NB4 (cell line): ENCODE data around the gene FRAS1.
"Not testable (repeated sequence)": the region's sequence is repeated elsewhere in the genome, so short reads cannot be mapped to it uniquely, and the experiment has no call there.

Source experiments
- DNase-seq: peaks from one replicate; pipeline ENCODE4 v3.0.0; 2010; ENCODE audit warnings: low read depth
- H3K4me3 ChIP-seq: one replicate; pipeline ENCODE4 v1.5.1; 2011; ENCODE audit warnings: mild to moderate bottlenecking, low read depth, low read length, moderate library complexity
- CTCF ChIP-seq: IDR thresholded peaks from one replicate; pipeline ENCODE4 v1.5.1; 2012; ENCODE audit warnings: low read depth, low read length
- MAX ChIP-seq: IDR thresholded peaks from 2 replicates; pipeline ENCODE4 v1.6.1; 2011; ENCODE audit warnings: low read depth, low read length
- MYC ChIP-seq: IDR thresholded peaks from 2 replicates; pipeline ENCODE4 v1.6.1; 2011; ENCODE audit warnings: low read depth, low read length
- POLR2A ChIP-seq: IDR thresholded peaks from 2 replicates; pipeline ENCODE4 v1.6.1; 2011; ENCODE audit warnings: mild to moderate bottlenecking; ENCODE audit not compliant: insufficient read length; ENCODE audit errors: extremely low read depth

Gene FRAS1

GRCh38 chr4:78199984-78200383, 142.9 kb downstream of the FRAS1 start:
- DNase-seq, result no peak
- no peak overlapping the region for H3K4me3 ChIP-seq
- TF ChIP-seq MYC (no peak), CTCF (no peak), POLR2A (no peak), MAX (no peak)

DNA sequence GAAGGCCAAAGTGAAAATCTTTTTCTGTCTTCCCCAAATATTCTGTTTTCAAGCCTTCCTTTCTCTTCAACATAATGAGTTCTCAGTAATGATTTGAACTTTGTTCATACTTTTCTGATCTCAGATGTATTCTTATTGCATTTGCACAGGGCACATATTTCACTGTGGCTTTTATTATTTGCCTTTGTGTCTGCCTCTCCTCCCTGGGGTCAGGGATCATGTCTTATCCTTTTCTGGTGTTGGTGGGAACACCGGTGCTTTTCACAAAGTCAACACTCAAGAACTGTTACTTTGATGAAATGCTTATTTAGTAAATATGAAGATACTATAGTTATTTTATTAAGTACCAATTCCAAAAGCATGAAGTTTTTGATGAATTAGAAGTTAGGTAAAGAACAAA, 143.8 kb downstream of the FRAS1 start:
- TF ChIP-seq MAX, result no peak
- no peak for TF ChIP-seq POLR2A
- no peak for TF ChIP-seq MYC
- no peak for TF ChIP-seq CTCF
- no peak overlapping the region for H3K4me3 ChIP-seq
- DNase-seq, result no peak

GRCh38 chr4:78204176-78204575, 147.1 kb downstream of the FRAS1 start:
- H3K4me3 ChIP-seq, result no peak overlapping the region
- no peak for DNase-seq
- TF ChIP-seq MAX (no peak), CTCF (no peak), POLR2A (no peak), MYC (no peak)

GRCh38 chr4:78205591-78205990, 148.5 kb downstream of the FRAS1 start:
- H3K4me3 ChIP-seq, result no peak overlapping the region
- TF ChIP-seq MAX, result no peak
- no peak for TF ChIP-seq CTCF
- no peak for TF ChIP-seq MYC
- no peak for TF ChIP-seq POLR2A
- no peak for DNase-seq

GRCh38 chr4:78207541-78207940, 150.4 kb downstream of the FRAS1 start:
- DNase-seq, result no peak
- TF ChIP-seq CTCF (no peak), MAX (no peak), POLR2A (no peak), MYC (no peak)
- H3K4me3 ChIP-seq, result no peak overlapping the region

DNA sequence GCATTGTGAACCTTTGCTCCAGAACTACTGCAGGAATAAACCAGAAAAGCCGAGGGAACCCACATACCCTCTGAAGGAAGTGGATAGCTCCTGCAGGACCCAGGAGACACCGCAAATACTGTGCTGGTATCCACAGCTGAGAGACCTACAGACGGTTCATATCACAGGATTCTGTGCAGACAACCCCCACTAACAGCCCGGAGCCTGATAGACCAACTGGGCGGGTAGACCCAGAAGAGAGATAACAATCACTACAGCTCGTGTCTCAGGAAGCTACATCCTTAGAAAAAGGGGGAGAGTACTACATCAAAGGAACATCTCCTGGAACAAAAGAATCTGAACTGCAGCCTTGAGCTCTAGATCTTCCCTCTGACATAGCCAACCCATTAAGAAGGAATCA, 150.8 kb downstream of the FRAS1 start:
- H3K4me3 ChIP-seq, result no peak overlapping the region
- TF ChIP-seq MAX (no peak), CTCF (no peak), POLR2A (no peak), MYC (no peak)
- no peak for DNase-seq

DNA sequence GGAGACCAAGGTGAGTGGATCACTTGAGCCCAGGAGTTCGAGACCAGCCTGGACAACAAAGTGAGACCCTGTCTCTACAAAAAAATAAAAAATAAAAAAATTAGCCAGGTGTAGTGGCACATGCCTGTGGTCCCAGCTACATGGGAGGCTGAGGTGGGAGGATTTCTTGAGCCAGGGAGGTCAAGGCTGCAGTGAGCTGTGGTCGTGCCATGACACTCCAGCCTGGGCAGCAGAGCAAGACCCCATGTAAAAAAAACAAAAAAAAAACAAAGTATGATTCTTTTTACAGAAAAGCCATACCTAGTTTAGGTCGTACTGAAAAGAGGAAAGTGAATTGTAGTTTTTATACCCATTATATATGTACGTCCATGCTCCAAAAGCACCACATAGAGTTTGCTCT, 151.8 kb downstream of the FRAS1 start:
- DNase-seq, H3K4me3 ChIP-seq: not testable (repeated sequence)
